NCI-H1417 (cell line): ENCODE data around the gene MYO7A.

Source experiments
- DNase-seq, 3 experiments: peaks; one replicate each; lab custom pipeline; 2025; lab: John Stamatoyannopoulos, UW

MYO7A gene

DNA sequence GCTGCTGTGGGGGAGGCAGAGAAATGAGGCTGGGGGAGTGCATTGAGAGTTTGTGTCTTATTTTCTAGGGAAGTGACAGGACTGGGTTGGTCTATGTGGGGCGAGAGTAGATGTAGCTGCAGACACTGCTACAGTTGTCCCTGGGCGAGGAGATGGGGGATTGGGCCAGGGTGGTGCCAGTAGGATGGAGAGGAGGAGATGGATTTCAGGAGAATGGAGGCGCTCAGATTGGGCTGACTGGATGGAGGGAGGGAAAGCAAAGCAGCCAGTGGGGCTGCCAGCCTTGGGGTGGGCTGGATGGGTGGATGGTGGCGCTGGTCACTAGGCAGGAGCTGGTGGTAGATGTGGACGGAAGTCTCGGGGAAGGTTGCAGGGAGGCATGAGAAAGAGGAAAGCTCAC is 16.1 kb upstream of the MYO7A start:
- DNase-seq, result no peak

GRCh38 chr11:77112641-77113381 is 15.2 kb upstream of the MYO7A start:
- no peak for DNase-seq

- DNase-seq, result peak in 1 of 3 experiments; percentile 51
Observed at GRCh38 chr11:77113382-77114088, 14.5 kb upstream of the MYO7A start.

GRCh38 chr11:77114089-77114463 is 14.0 kb upstream of the MYO7A start:
- DNase-seq, result no peak

GRCh38 chr11:77115181-77115611 is 12.8 kb upstream of the MYO7A start:
- no peak for DNase-seq

DNA sequence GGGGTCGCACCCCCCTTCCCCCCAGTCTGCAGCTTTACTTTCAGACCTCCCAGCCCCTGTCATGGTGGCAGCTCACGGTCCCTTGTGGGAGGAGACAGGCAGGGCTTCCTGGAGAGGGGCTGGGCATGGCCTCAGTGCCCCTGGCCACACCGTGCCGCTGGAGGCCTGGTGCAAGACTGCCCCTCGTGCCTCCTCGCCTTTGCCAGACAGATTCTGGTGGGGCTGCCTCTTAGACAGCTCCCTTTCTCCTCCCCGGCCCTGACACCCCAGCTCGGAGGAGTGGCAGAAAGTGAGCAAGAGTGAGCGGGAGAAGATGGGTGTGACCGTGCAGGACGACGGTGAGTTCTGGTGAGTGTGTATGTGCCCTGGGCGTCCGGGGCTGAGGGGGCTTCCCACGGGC is 12.1 kb upstream of the MYO7A start:
- no peak for DNase-seq

DNA sequence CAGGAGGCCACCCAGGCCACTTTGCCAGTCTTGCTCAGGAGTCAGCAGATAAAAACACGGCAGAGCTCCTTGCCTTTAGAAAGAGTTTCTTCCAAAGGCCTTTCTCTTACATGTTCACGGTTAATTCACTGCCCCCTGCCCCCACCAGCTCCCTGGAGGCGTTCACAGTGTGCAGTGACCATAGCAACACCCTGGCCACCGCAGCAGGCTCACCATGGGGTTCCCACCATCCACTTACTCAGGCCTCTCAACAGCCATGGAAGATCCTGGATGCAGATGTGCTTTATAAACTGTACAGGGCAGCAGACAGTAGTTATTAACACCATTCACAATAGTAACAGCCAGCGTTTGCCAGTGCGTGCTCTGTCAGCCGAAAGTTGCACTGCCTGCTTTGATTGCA is 10.6 kb upstream of the MYO7A start:
- DNase-seq, result peak in 2 of 3 experiments; percentile 75 to 92

GRCh38 chr11:77118086-77118485 is 10.0 kb upstream of the MYO7A start:
- no peak for DNase-seq

DNA sequence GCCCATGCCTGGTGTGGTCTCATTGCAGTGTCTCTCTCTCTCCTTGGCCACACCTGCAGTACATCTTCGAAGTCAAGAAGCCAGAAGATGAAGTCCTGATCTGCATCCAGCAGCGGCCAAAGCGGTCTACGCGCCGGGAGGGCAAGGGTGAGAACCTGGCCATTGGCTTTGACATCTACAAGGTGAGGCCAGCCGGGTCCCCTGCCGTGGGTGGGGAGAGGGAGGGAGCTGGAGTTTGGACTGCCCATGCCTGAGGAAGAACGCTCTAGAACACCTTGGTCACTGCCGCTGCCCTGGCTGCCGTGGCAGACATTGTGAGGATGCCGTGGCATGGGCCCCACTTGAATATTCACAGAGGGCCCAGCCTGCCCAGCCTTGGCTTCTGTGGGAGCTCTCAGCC is 9.1 kb upstream of the MYO7A start:
- DNase-seq, result no peak

- no peak for DNase-seq
Observed at GRCh38 chr11:77119531-77119936, 8.5 kb upstream of the MYO7A start.

- no peak for DNase-seq
Observed at GRCh38 chr11:77120571-77120970, 7.5 kb upstream of the MYO7A start.

- no peak for DNase-seq
Observed at GRCh38 chr11:77121096-77121640, 6.9 kb upstream of the MYO7A start.

DNA sequence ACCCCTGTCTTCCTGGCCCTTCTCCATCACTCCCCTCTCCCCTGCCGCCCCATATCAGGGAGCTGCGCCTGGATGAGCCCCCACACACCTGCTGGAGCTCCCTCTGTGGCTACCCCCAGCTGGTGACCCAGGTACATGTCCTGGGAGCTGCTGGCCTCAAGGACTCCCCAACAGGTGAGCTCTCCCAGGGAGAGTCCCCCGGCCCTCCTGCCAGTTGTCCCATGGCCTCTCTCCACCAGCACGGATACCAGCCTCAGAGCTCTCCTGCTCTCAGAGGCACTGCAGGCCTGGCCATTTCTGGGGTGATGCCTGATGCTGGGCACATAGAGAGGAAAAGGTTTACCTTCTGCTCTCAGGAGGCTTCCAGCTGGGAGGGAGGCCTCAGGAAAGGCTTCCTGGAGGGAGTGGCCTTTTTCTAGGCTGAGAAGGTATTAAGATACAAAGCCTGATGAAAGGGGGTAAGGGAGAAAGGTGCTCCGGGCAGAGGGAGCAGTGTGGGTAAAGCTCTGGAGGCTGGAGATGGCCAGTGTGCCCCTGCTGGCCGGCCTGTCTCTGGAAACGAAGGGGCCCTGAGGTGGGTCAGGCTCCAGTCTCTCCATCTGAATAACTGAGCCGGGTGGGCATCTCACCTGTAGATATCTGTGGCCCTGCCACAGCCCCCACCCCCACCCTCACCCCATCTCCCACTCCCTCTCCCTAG is 6.0 kb upstream of the MYO7A start:
- no peak for DNase-seq

GRCh38 chr11:77122576-77123212 is 5.4 kb upstream of the MYO7A start:
- no peak for DNase-seq

DNA sequence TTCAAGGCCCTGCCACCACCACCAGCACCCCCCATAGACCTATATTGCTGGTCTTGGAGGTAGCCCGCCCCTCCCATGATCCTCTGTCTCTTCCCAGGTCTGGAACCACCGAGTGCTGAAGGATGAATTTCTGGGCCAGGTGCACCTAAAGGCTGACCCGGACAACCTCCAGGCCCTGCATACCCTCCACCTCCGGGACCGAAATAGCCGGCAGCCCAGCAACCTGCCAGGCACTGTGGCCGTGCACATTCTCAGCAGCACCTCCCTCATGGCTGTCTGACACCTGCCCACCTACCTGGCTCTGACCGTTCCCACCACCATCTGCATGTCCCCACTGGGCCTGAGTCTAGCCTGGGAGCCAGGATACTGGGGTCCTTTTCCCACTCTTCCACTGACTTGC is 4.5 kb upstream of the MYO7A start:
- no peak for DNase-seq

GRCh38 chr11:77124041-77124440 is 4.0 kb upstream of the MYO7A start:
- DNase-seq, result no peak

DNA sequence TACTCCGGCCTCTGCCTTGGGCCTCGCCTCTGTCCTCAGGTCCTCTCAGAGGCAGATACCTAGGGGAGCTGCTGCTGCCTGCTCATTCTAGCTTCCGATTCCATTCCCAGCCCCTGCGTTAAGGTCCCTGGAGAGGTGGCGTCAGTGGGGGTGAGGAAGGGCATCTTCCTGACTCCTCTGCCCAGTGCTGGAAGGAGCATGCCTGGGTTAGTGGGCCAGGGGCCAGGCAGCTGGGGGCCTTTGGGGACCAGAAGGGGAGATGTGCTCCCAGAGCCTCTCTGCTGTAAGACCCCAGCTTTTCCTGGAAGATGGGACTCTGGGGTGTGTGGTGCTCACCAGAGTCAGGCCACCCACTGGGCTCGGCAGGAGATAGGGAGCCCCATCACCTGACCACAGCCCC is 3.6 kb upstream of the MYO7A start:
- no peak for DNase-seq

DNA sequence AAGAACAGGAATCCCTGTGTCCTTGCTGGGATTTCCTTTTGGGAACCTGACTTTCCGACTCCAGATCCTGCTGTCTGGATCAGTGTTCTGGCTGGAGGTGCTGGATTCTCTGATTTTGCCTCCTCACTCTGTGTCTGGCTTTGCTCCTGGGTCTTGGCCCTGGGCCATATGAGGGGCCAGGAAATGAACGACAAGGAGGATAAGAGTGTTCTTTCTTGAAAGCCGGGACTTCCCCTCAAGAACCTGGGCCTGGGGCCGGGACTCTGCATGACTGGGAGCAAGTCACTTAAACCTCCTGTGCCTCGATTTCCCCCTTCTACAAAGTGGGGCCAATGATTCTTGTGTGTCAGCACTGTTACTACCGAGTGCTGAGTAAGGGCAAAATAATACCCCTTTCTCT is 2.9 kb upstream of the MYO7A start:
- DNase-seq, result no peak

- no peak for DNase-seq
Observed at GRCh38 chr11:77125695-77126094, 2.4 kb upstream of the MYO7A start.

- DNase-seq, result peak in 1 of 3 experiments; percentile 7
Observed at GRCh38 chr11:77126156-77126775, 1.8 kb upstream of the MYO7A start.

GRCh38 chr11:77126861-77127234 is 1.2 kb upstream of the MYO7A start:
- no peak for DNase-seq
